Lower leg skin (tissue), 4 donors: ENCODE results near the gene PSMD13. TPM values are rescaled to one million over a fixed set of nuclear protein-coding genes. Genes with fewer than 3 reads are reported as not detected.
"Not testable (repeated sequence)": the region's sequence is repeated elsewhere in the genome, so short reads cannot be mapped to it uniquely, and the experiment has no call there.

ENCODE experiments used
- DNase-seq, 2 donors: peaks; one replicate each; pipeline ENCODE4 v3.0.0-alpha.2; 2019; ENCODE audit warnings: low spot score in 2 of 2
- H3K4me3 ChIP-seq: fragments of 200-600 bp; sonication (generic); 2 replicates; pipeline ENCODE4 v1.5.1; 2017; ENCODE audit warnings: mild to moderate bottlenecking, low read depth; ENCODE audit not compliant: poor library complexity, severe bottlenecking
- CTCF ChIP-seq, 3 donors: fragments of 450-650 bp; IDR thresholded peaks; one replicate each; pipeline ENCODE4 v1.5.1; 2016; ENCODE audit warnings: antibody characterized with exemption in 3 of 3, mild to moderate bottlenecking in 3 of 3, moderate library complexity in 2 of 3
- POLR2A ChIP-seq, 2 donors: fragments of 450-650 bp; IDR thresholded peaks; one replicate each; pipeline ENCODE4 v1.6.1; 2016 to 2017; ENCODE audit warnings: antibody characterized with exemption in 2 of 2, mild to moderate bottlenecking in 1 of 2, moderate library complexity in 1 of 2
- WGBS, 2 donors: methylation state at CpG; one replicate each; pipeline ENCODE4 v1.1.5; 2018; 5-methylcytosine and 5-hydroxymethylcytosine counted together
- intact Hi-C: fragments of 100-400 bp; cut with DNase I; formaldehyde crosslinking; loops from one replicate; pipeline ENCODE4 v1.15.0; 2023; ENCODE audit warnings: low total_unique reads
- total RNA-seq, 4 donors: library from RNA; depleted of rRNA; stranded (reverse); fragments of >200 nt; gene quantifications; one replicate each; pipeline ENCODE4 v1.1.0, GENCODE V29; 2016

Gene PSMD13
- total RNA-seq, 4 donors from 2014 or later, result 65.1 to 115 (median 90.8) TPM

- intact Hi-C loops, result no loop called here
- no peak overlapping the region for H3K4me3 ChIP-seq
- 80 to 86% methylated on average over 4 of the region's 4 CpGs for WGBS, 2 donors
- no peak for TF ChIP-seq CTCF (IDR thresholded peaks at IDR 0.05)
- TF ChIP-seq POLR2A (IDR thresholded peaks at IDR 0.05), result no peak
- no peak for DNase-seq
Observed at GRCh38 chr11:215581-216037, 21.2 kb upstream of the PSMD13 start.

GRCh38 chr11:216081-216974, 20.4 kb upstream of the PSMD13 start:
- 82 to 94% methylated on average over 11 of the region's 11 CpGs for WGBS, 2 donors
- intact Hi-C loops, result no loop called here
- no peak for TF ChIP-seq CTCF (IDR thresholded peaks at IDR 0.05)
- TF ChIP-seq POLR2A (IDR thresholded peaks at IDR 0.05), result no peak
- H3K4me3 ChIP-seq, result no peak overlapping the region
- no peak for DNase-seq

GRCh38 chr11:217704-218103, 19.1 kb upstream of the PSMD13 start:
- H3K4me3 ChIP-seq, result no peak overlapping the region
- TF ChIP-seq POLR2A (IDR thresholded peaks at IDR 0.05), result no peak
- no peak for TF ChIP-seq CTCF (IDR thresholded peaks at IDR 0.05)
- DNase-seq, result no peak
- 91 to 94% methylated on average over 3 of the region's 3 CpGs for WGBS, 2 donors
- intact Hi-C loops, result no loop called here

GRCh38 chr11:218815-219593, 17.8 kb upstream of the PSMD13 start:
- peak in 1 of 2 donors; percentile 84 for DNase-seq
- no peak for TF ChIP-seq CTCF (IDR thresholded peaks at IDR 0.05)
- TF ChIP-seq POLR2A (IDR thresholded peaks at IDR 0.05), result no peak
- intact Hi-C loops, result no loop called here
- WGBS, 2 donors, result 90 to 91% methylated on average over 29 of the region's 29 CpGs
- H3K4me3 ChIP-seq, result no peak overlapping the region

GRCh38 chr11:220641-221215, 16.0 kb upstream of the PSMD13 start:
- WGBS, 2 donors, result 85 to 93% methylated on average over 3 of the region's 3 CpGs
- intact Hi-C loops, result not testable (repeated sequence)

GRCh38 chr11:221539-221938, 15.2 kb upstream of the PSMD13 start:
- WGBS, 2 donors, result 90 to 91% methylated on average over 7 of the region's 7 CpGs
- no peak for TF ChIP-seq POLR2A (IDR thresholded peaks at IDR 0.05)
- TF ChIP-seq CTCF (IDR thresholded peaks at IDR 0.05), result no peak
- DNase-seq, result no peak
- intact Hi-C loops, result no loop called here
- H3K4me3 ChIP-seq, result no peak overlapping the region

More at GRCh38 chr11:220641-221215, 16.0 kb upstream of the PSMD13 start:
- not testable (repeated sequence) for DNase-seq, H3K4me3 ChIP-seq
